Esophagus (tissue), 2 donors: ENCODE data around the gene SLC45A1. TPM values are rescaled to one million over a fixed set of nuclear protein-coding genes. Genes with fewer than 3 reads are reported as not detected.
"Not testable (repeated sequence)": the region's sequence is repeated elsewhere in the genome, so short reads cannot be mapped to it uniquely, and the experiment has no call there.

ENCODE experiments used
- H3K27ac ChIP-seq, 2 donors: one replicate each; pipeline ENCODE4 v1.5.1; 2013; ENCODE audit warnings: low read depth in 2 of 2, mild to moderate bottlenecking in 2 of 2, inconsistent platforms in 1 of 2, low read length in 1 of 2, moderate library complexity in 1 of 2
- H3K27me3 ChIP-seq, 2 donors: one replicate each; pipeline ENCODE4 v1.6.1; 2013; ENCODE audit warnings: low read length in 2 of 2, control low read depth in 1 of 2, mild to moderate bottlenecking in 1 of 2; ENCODE audit not compliant: insufficient read depth in 2 of 2, control insufficient read depth in 1 of 2
- H3K36me3 ChIP-seq, 2 donors: one replicate each; pipeline ENCODE4 v1.6.1; 2013; ENCODE audit warnings: low read length in 1 of 2; ENCODE audit not compliant: control insufficient read depth in 2 of 2, insufficient read depth in 2 of 2
- H3K4me1 ChIP-seq, 2 donors: one replicate each; pipeline ENCODE4 v1.6.1; 2013; ENCODE audit warnings: low read length in 1 of 2; ENCODE audit not compliant: control insufficient read depth in 2 of 2, insufficient read depth in 2 of 2
- H3K4me3 ChIP-seq, 2 donors: one replicate each; pipeline ENCODE4 v1.5.1; 2013; ENCODE audit warnings: low read length in 2 of 2, mild to moderate bottlenecking in 2 of 2, low read depth in 1 of 2, moderate library complexity in 1 of 2
- H3K9me3 ChIP-seq, 2 donors: one replicate each; pipeline ENCODE4 v1.6.1; 2013; ENCODE audit warnings: mild to moderate bottlenecking in 2 of 2, low read depth in 1 of 2, low read length in 1 of 2, moderate library complexity in 1 of 2; ENCODE audit not compliant: control insufficient read depth in 2 of 2, insufficient read depth in 1 of 2
- WGBS, 2 donors: extraction: QIAGEN DNeasy Blood & Tissue Kit; methylation state at CpG; one replicate each; pipeline ENCODE4 v1.1.7; 2013; 5-methylcytosine and 5-hydroxymethylcytosine counted together
- polyA plus RNA-seq, 2 donors: library from polyadenylated mRNA; stranded (reverse); fragments of 200-250 nt; gene quantifications; one replicate each; pipeline ENCODE4 v1.2.3, GENCODE V29; 2013
- donor health status: healthy with polysubstance abuse.
- donor health status: Bipolar disorder and iron deficiency.

The SLC45A1 gene
- polyA plus RNA-seq, 2 donors: 0.61 to 1.1 TPM

- H3K4me1 ChIP-seq: peaks cover 4 to 18% of the 10 kb centered on the region in 2 donors
- 77 to 83% methylated on average over 6 of the region's 6 CpGs for WGBS, 2 donors
- H3K9me3 ChIP-seq, H3K27me3 ChIP-seq, H3K36me3 ChIP-seq, H3K4me3 ChIP-seq: not testable (repeated sequence)
- H3K27ac ChIP-seq: peak overlapping the region in 1 of 2 donors; percentile 9
Measured at GRCh38 chr1:8380310-8380709, 62.4 kb downstream of the SLC45A1 start.

- Histone ChIP-seq H3K4me1 (peaks cover 4 to 18% of the 10 kb centered on the region in 2 donors), H3K4me3 (no peak overlapping the region), H3K27ac (no peak overlapping the region), H3K36me3 (peaks cover 5 to 6% of the 10 kb centered on the region in 2 donors), H3K27me3 (no peaks in the 10 kb centered on the region), H3K9me3 (no peaks in the 10 kb centered on the region)
- 44 to 54% methylated on average over 8 of the region's 8 CpGs for WGBS, 2 donors
Measured at GRCh38 chr1:8381618-8382017, 63.7 kb downstream of the SLC45A1 start.

GRCh38 chr1:8382051-8382505, 64.2 kb downstream of the SLC45A1 start:
- 71 to 84% methylated on average over 9 of the region's 9 CpGs for WGBS, 2 donors
- Histone ChIP-seq H3K9me3 (no peaks in the 10 kb centered on the region), H3K27ac (no peak overlapping the region), H3K27me3 (no peaks in the 10 kb centered on the region), H3K4me3 (no peak overlapping the region), H3K36me3 (peaks cover 5 to 6% of the 10 kb centered on the region in 2 donors), H3K4me1 (peaks cover 4 to 18% of the 10 kb centered on the region in 2 donors)

GRCh38 chr1:8382608-8383505, 64.9 kb downstream of the SLC45A1 start:
- H3K36me3 ChIP-seq: peaks cover 5 to 6% of the 10 kb centered on the region in 2 donors
- no peak overlapping the region for H3K4me3 ChIP-seq
- 74 to 79% methylated on average over 15 of the region's 15 CpGs for WGBS, 2 donors
- H3K9me3 ChIP-seq: no peaks in the 10 kb centered on the region
- H3K27ac ChIP-seq: no peak overlapping the region
- peaks cover 4 to 18% of the 10 kb centered on the region in 2 donors for H3K4me1 ChIP-seq
- no peaks in the 10 kb centered on the region for H3K27me3 ChIP-seq

- Histone ChIP-seq H3K27ac (peak overlapping the region in 1 of 2 donors; percentile 4), H3K4me1 (peaks cover 4 to 18% of the 10 kb centered on the region in 2 donors), H3K36me3 (peaks cover 5 to 8% of the 10 kb centered on the region in 2 donors), H3K9me3 (no peaks in the 10 kb centered on the region), H3K27me3 (no peaks in the 10 kb centered on the region), H3K4me3 (no peak overlapping the region)
- 79 to 82% methylated on average over 6 of the region's 6 CpGs for WGBS, 2 donors
Measured at GRCh38 chr1:8384088-8384487, 66.2 kb downstream of the SLC45A1 start.

GRCh38 chr1:8384577-8384976, 66.7 kb downstream of the SLC45A1 start:
- H3K36me3 ChIP-seq: peaks cover 9 to 12% of the 10 kb centered on the region in 2 donors
- H3K4me3 ChIP-seq: no peak overlapping the region
- H3K9me3 ChIP-seq: no peaks in the 10 kb centered on the region
- 55 to 75% methylated on average over 2 of the region's 2 CpGs for WGBS, 2 donors
- H3K4me1 ChIP-seq: peaks cover 4 to 16% of the 10 kb centered on the region in 2 donors
- peak overlapping the region in 1 of 2 donors; percentile 53 for H3K27ac ChIP-seq
- no peaks in the 10 kb centered on the region for H3K27me3 ChIP-seq

- Histone ChIP-seq H3K4me1 (peaks cover 0 to 9% of the 10 kb centered on the region in 2 donors), H3K36me3 (peaks cover 9 to 12% of the 10 kb centered on the region in 2 donors), H3K9me3 (no peaks in the 10 kb centered on the region), H3K27me3 (no peaks in the 10 kb centered on the region), H3K27ac (no peak overlapping the region), H3K4me3 (no peak overlapping the region)
Measured at GRCh38 chr1:8386247-8386646, 68.3 kb downstream of the SLC45A1 start.

- no peak overlapping the region for H3K27ac ChIP-seq
- WGBS, 2 donors: 91 to 94% methylated on average over 12 of the region's 12 CpGs
- H3K9me3 ChIP-seq: no peaks in the 10 kb centered on the region
- H3K36me3 ChIP-seq: peaks cover 11 to 14% of the 10 kb centered on the region in 2 donors
- H3K4me3 ChIP-seq: no peak overlapping the region
- peaks cover 0 to 5% of the 10 kb centered on the region in 2 donors for H3K4me1 ChIP-seq
- H3K27me3 ChIP-seq: no peaks in the 10 kb centered on the region
Measured at GRCh38 chr1:8388732-8389562, 71.0 kb downstream of the SLC45A1 start.

- Histone ChIP-seq H3K27ac (no peak overlapping the region), H3K36me3 (peaks cover 9 to 14% of the 10 kb centered on the region in 2 donors)
- 89 to 90% methylated on average over 7 of the region's 7 CpGs for WGBS, 2 donors
Measured at GRCh38 chr1:8389958-8390535, 72.1 kb downstream of the SLC45A1 start.

More at GRCh38 chr1:8389958-8390535, 72.1 kb downstream of the SLC45A1 start:
- Histone ChIP-seq H3K4me1 (peaks cover 0 to 2% of the 10 kb centered on the region in 2 donors), H3K4me3 (no peak overlapping the region), H3K27me3 (no peaks in the 10 kb centered on the region), H3K9me3 (no peaks in the 10 kb centered on the region)
